ENCODE data around the gene EFNB2.

DNA sequence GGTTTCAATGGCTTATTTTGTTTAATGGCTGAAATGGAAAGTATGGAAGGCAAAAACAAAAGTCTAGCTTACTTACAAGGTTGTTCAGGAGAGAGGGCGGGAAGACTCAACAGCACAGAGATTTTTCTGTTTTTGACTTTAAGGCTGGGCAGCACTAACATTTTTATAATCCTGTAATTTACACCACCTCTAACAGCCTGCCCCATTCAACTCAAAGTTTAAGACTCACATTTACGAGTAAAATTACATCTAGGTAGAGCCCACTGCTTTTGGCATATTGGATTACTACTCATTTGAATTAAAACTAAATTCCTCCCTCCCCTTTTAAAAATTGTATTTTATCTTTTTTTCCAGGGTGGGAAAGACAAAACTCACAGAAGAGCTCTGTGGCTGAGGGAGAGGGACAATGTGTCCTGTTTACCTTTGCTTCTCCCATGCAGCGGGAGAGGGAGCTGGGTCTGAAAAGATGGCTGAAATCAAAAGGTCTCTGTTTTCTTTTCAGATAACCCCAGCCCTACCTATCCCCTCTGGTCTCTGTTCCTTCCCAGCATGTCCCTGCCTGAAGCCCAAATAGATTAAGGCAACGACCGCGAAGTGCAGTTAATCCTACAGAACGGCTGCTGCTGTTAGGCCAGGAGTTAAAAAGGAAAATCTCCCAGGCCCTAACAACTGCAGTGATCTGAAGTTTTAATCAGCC lies 6.6 kb downstream of the EFNB2 start:
- TF ChIP-seq POLR2A (IDR thresholded peaks at IDR 0.05) (no peak), POLR2AphosphoS5 (IDR thresholded peaks at IDR 0.05) (no peak)
- TF ChIP-seq, protein P1, sequence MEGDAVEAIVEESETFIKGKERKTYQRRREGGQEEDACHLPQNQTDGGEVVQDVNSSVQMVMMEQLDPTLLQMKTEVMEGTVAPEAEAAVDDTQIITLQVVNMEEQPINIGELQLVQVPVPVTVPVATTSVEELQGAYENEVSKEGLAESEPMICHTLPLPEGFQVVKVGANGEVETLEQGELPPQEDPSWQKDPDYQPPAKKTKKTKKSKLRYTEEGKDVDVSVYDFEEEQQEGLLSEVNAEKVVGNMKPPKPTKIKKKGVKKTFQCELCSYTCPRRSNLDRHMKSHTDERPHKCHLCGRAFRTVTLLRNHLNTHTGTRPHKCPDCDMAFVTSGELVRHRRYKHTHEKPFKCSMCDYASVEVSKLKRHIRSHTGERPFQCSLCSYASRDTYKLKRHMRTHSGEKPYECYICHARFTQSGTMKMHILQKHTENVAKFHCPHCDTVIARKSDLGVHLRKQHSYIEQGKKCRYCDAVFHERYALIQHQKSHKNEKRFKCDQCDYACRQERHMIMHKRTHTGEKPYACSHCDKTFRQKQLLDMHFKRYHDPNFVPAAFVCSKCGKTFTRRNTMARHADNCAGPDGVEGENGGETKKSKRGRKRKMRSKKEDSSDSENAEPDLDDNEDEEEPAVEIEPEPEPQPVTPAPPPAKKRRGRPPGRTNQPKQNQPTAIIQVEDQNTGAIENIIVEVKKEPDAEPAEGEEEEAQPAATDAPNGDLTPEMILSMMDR (IDR thresholded peaks at IDR 0.05): no peak
